A673 (cell line): Measurements from ENCODE around the gene CUX1. TPM values are rescaled to one million over a fixed set of nuclear protein-coding genes. Genes with fewer than 3 reads are reported as not detected.

ENCODE experiments used
- BruUV-seq: library from RNA; stranded (reverse); fragments of 400-500 nt; replicated peaks from 2 replicates; lab custom pipeline; 2021; lab: Mats Ljungman, UMichigan
- CTCF ChIA-PET: fragments of 300-600 bp; sonication (Branson Sonifier 250); formaldehyde crosslinking; loops from one replicate; lab custom pipeline; 2022; ENCODE audit warnings: antibody characterized with exemption; lab: Charles Lee
- POLR2A ChIA-PET: fragments of 300-600 bp; sonication (Branson Sonifier 250); formaldehyde crosslinking; loops from one replicate; lab custom pipeline; 2022; ENCODE audit warnings: antibody characterized with exemption; ENCODE audit not compliant: low non-redundant PET; lab: Charles Lee
- DNase-seq: peaks from one replicate; pipeline ENCODE4 v3.0.0-alpha.2; 2015; ENCODE audit warnings: low spot score
- H3K27ac ChIP-seq: fragments of 200-600 bp; sonication (generic); 2 replicates; pipeline ENCODE4 v1.5.1; 2016; ENCODE audit warnings: mixed run types, low read depth, mild to moderate bottlenecking, mixed read lengths, antibody characterized with exemption, low read length; ENCODE audit not compliant: poor library complexity, severe bottlenecking
- H3K27me3 ChIP-seq: fragments of 200-600 bp; sonication (generic); replicated peaks from 2 replicates; pipeline ENCODE4 v1.6.1; 2017; ENCODE audit warnings: mixed run types, low read depth, mild to moderate bottlenecking, mixed read lengths, antibody characterized with exemption, low read length; ENCODE audit not compliant: insufficient read depth, poor library complexity
- H3K36me3 ChIP-seq: fragments of 200-600 bp; sonication (generic); 2 replicates; pipeline ENCODE4 v1.6.1; 2016; ENCODE audit warnings: mixed run types, mild to moderate bottlenecking, mixed read lengths, antibody characterized with exemption, low read length; ENCODE audit not compliant: insufficient read depth, poor library complexity, severe bottlenecking
- H3K4me1 ChIP-seq: fragments of 200-600 bp; sonication (generic); 2 replicates; pipeline ENCODE4 v1.6.1; 2017; ENCODE audit warnings: mixed run types, mild to moderate bottlenecking, mixed read lengths, antibody characterized with exemption, low read length; ENCODE audit not compliant: insufficient read depth, poor library complexity, severe bottlenecking
- H3K4me3 ChIP-seq: fragments of 200-600 bp; sonication (generic); 2 replicates; pipeline ENCODE4 v1.5.1; 2016; ENCODE audit warnings: low read depth, mixed run types, mild to moderate bottlenecking, mixed read lengths, low read length; ENCODE audit not compliant: poor library complexity, severe bottlenecking
- H3K9me3 ChIP-seq: fragments of 200-600 bp; sonication (generic); 2 replicates; pipeline ENCODE4 v1.6.1; 2016; ENCODE audit warnings: mixed run types, low read depth, mild to moderate bottlenecking, mixed read lengths, antibody characterized with exemption, low read length; ENCODE audit not compliant: poor library complexity, severe bottlenecking
- CTCF ChIP-seq: fragments of 300-800, 200-600 bp; sonication (generic); conservative IDR thresholded peaks from 2 replicates; pipeline ENCODE4 v1.5.1; 2017; ENCODE audit warnings: low read depth, mild to moderate bottlenecking, antibody characterized with exemption, low read length, moderate library complexity, mixed read lengths
- EZH2 ChIP-seq: fragments of 200-600 bp; sonication (generic); IDR thresholded peaks from 2 replicates; pipeline ENCODE4 v1.6.1; 2017; ENCODE audit warnings: borderline replicate concordance, low read depth, mild to moderate bottlenecking, mixed read lengths, antibody characterized with exemption, low read length; ENCODE audit not compliant: poor library complexity, severe bottlenecking
- intact Hi-C: fragments of 100-400 bp; cut with micrococcal nuclease; formaldehyde crosslinking; loops from one replicate; pipeline ENCODE4 v1.10.0; 2022; ENCODE audit not compliant: unreplicated experiment
- total RNA-seq: library from RNA; stranded (reverse); gene quantifications from 2 replicates; pipeline ENCODE4 v1.2.3, GENCODE V29; 2021

The CUX1 gene
- total RNA-seq, 1 experiment from 2014 or later: 49.4 TPM

DNA sequence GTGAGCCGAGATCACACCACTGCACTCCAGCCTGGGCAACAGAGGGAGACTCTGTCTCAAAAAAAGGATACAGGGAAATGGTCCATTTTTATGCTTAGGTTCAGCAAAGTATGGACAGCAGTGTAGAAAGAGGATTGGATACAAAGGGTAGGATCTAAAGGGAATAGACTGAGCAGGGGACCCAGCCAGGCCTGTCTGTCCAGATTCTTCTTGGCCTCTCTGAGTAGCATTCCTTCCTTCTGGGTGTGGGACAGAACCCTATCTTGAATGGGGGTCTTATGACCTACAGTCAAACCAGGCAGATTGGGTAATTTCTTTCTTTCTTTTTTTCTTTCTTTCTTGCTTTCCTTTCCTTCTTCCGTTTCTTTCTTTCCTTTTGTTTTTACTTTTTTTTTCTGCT, 494.9 kb downstream of the CUX1 start:
- Histone ChIP-seq H3K9me3 (no peaks in the 10 kb centered on the region), H3K27me3 (no peaks in the 10 kb centered on the region), H3K4me3 (no peak overlapping the region), H3K36me3 (no peaks in the 10 kb centered on the region), H3K27ac (no peak overlapping the region), H3K4me1 (no peaks in the 10 kb centered on the region)
- intact Hi-C loops: no loop called here
- TF ChIP-seq CTCF: no peak
- TF ChIP-seq EZH2: no peak
- ChIA-PET CTCF (interaction anchor here (0.7 kb wide), 1 partner anchor 1607 kb away, joined by 10 read pairs; no protein-coding TSS in a partner anchor), POLR2A (no interaction called here)
- no peak for DNase-seq
- no TSS peak for BruUV-seq

GRCh38 chr7:102313997-102314780, 496.8 kb downstream of the CUX1 start:
- BruUV-seq: no TSS peak
- no peaks in the 10 kb centered on the region for H3K9me3 ChIP-seq
- DNase-seq: no peak
- no peak overlapping the region for H3K4me3 ChIP-seq
- intact Hi-C loops: no loop called here
- TF ChIP-seq EZH2: no peak
- no peak for TF ChIP-seq CTCF
- no peaks in the 10 kb centered on the region for H3K27me3 ChIP-seq
- ChIA-PET POLR2A (no interaction called here), CTCF (no interaction called here)
- no peaks in the 10 kb centered on the region for H3K4me1 ChIP-seq
- no peak overlapping the region for H3K27ac ChIP-seq
- H3K36me3 ChIP-seq: no peaks in the 10 kb centered on the region

DNA sequence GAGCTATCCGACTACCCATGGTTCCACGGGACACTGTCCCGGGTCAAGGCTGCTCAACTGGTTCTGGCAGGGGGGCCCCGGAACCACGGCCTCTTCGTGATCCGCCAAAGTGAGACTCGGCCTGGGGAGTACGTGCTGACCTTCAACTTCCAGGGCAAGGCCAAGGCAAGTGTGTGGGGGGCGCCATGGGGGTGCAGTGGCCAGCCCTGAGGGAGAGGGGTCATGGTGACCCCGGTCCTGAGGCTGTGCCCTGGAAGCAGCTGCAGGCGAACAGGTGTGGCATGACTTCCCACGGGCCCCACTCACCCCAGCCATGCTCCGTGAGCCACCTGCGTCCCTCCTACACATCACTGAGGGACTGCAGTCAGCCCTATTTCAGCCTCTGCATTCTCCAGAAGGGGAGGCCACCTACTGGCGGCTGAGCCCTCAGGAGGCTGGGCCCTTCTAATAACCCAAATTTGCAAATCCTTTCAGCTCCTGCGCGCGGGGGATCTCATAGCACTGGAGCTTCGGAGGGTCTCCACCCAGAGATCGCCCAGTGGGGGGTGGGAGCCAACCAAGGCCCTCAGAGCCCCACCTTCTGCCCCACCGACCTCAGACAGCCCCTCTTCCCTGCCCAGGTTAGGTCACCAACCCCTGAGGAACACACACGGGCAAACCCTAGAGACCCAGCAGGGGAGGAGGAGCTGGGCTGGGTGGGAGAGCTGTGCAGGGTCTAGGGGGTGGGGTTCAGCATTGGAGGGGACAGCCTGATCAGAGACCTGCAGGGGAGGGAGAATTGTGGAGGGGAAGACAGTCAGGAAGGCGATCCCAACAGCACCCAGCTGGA, 500.0 kb downstream of the CUX1 start:
- ChIA-PET CTCF (no interaction called here), POLR2A (interaction anchor here (0.6 kb wide), 1 partner anchor 31 kb away, joined by 3 read pairs; the partner anchor contains the start of gene SH2B2)
- Histone ChIP-seq H3K4me3 (no peak overlapping the region), H3K4me1 (no peaks in the 10 kb centered on the region), H3K9me3 (no peaks in the 10 kb centered on the region), H3K27me3 (no peaks in the 10 kb centered on the region), H3K36me3 (no peaks in the 10 kb centered on the region), H3K27ac (no peak overlapping the region)
- intact Hi-C loops: no loop called here
- TF ChIP-seq EZH2: no peak
- no peak for TF ChIP-seq CTCF
- no peak for DNase-seq
- BruUV-seq: no TSS peak
